Thoracic aorta (tissue), 2 donors: ENCODE results near the gene SNCB. TPM values are rescaled to one million over a fixed set of nuclear protein-coding genes. Genes with fewer than 3 reads are reported as not detected.

Experiments used
- ATAC-seq: fragments of 150-250 bp; one replicate; pipeline ENCODE4 v1.8.0; 2017; ENCODE audit warnings: low read depth; ENCODE audit not compliant: insufficient number of reproducible peaks, low FRiP score
- DNase-seq: peaks from one replicate; pipeline ENCODE4 v3.0.0-alpha.2; 2020; ENCODE audit warnings: low spot score
- H3K27ac ChIP-seq, 2 donors: fragments of 200-600 bp; sonication (generic); 1 replicate in 1 of 2; 2 replicates in 1 of 2; pipeline ENCODE4 v1.5.1; 2016; ENCODE audit warnings: mild to moderate bottlenecking in 2 of 2, moderate library complexity in 2 of 2
- H3K27me3 ChIP-seq: fragments of 200-600 bp; sonication (generic); replicated peaks from 2 replicates; pipeline ENCODE4 v1.6.0; 2016; ENCODE audit warnings: mild to moderate bottlenecking; ENCODE audit not compliant: insufficient read depth
- H3K36me3 ChIP-seq: fragments of 200-600 bp; sonication (generic); one replicate; pipeline ENCODE4 v1.5.1; 2016
- H3K4me1 ChIP-seq, 2 donors: fragments of 200-600 bp; sonication (generic); 1 replicate in 1 of 2; 2 replicates in 1 of 2; pipeline versions ENCODE4 v1.5.1 to v1.6.0; 2016; ENCODE audit warnings: low read depth in 2 of 2, mild to moderate bottlenecking in 1 of 2; ENCODE audit not compliant: control insufficient read depth in 1 of 2
- H3K4me3 ChIP-seq: fragments of 200-600 bp; sonication (generic); 2 replicates; pipeline ENCODE4 v1.5.1; 2016; ENCODE audit warnings: mild to moderate bottlenecking
- H3K9me3 ChIP-seq: fragments of 200-600 bp; sonication (generic); 2 replicates; pipeline ENCODE4 v1.5.1; 2016
- total RNA-seq, 2 donors: library from RNA; depleted of rRNA; stranded (reverse); fragments of >200 nt; gene quantifications; one replicate each; pipeline versions ENCODE4 v1.1.0 to v1.2.3, GENCODE V29; 2016
- TF ChIP-seq, protein P1 (sequence below): fragments of 200-600 bp; sonication (generic); IDR thresholded peaks from one replicate; pipeline ENCODE4 v1.5.1; 2019; ENCODE audit warnings: antibody characterized with exemption

The SNCB gene
- total RNA-seq, 2 donors from 2014 or later, result not detected

DNA sequence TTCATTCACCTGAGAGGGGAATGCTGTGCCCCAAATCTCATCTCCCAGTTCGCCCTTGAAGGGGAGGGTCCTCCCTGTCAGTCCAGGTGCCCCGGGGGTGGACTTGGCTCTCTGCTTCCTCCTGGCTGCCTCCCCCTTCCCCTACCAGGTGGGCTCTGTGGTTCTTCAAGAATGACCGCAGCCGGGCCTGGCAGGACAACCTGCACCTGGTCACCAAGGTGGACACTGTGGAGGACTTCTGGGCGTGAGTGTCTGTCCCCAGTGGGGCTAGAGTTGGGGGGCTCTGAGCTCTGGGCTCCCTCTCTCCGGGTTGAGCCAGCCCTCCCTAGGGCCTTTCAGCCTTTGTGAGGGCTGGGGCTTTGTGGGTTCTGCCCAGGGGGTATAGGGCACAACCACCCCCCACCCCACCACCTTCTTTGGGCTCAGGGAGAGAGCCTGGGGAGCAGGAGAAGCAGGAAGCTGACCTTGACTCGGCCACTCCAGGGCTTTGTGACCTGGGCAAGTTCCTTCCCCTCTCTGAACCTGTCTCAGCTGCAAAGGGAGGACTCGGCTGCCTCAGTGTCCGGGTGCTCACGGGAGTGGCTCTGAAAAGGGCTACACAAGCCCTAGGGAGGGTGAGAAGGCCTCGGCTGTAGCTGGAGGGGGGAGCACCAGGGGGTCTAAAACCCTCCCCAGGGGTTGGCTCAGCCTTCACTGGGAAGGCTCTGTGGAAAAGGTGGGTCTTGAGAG lies 13.3 kb upstream of the SNCB start:
- H3K27me3 ChIP-seq, result no peaks in the 10 kb centered on the region
- H3K27ac ChIP-seq, result no peak overlapping the region
- no peaks in the 10 kb centered on the region for H3K9me3 ChIP-seq
- H3K36me3 ChIP-seq, result no peaks in the 10 kb centered on the region
- no peak for ATAC-seq
- TF ChIP-seq, protein P1, sequence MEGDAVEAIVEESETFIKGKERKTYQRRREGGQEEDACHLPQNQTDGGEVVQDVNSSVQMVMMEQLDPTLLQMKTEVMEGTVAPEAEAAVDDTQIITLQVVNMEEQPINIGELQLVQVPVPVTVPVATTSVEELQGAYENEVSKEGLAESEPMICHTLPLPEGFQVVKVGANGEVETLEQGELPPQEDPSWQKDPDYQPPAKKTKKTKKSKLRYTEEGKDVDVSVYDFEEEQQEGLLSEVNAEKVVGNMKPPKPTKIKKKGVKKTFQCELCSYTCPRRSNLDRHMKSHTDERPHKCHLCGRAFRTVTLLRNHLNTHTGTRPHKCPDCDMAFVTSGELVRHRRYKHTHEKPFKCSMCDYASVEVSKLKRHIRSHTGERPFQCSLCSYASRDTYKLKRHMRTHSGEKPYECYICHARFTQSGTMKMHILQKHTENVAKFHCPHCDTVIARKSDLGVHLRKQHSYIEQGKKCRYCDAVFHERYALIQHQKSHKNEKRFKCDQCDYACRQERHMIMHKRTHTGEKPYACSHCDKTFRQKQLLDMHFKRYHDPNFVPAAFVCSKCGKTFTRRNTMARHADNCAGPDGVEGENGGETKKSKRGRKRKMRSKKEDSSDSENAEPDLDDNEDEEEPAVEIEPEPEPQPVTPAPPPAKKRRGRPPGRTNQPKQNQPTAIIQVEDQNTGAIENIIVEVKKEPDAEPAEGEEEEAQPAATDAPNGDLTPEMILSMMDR, result no peak
- H3K4me1 ChIP-seq, result peaks cover 10 to 16% of the 10 kb centered on the region in 2 donors
- H3K4me3 ChIP-seq, result no peak overlapping the region
- no peak for DNase-seq

DNA sequence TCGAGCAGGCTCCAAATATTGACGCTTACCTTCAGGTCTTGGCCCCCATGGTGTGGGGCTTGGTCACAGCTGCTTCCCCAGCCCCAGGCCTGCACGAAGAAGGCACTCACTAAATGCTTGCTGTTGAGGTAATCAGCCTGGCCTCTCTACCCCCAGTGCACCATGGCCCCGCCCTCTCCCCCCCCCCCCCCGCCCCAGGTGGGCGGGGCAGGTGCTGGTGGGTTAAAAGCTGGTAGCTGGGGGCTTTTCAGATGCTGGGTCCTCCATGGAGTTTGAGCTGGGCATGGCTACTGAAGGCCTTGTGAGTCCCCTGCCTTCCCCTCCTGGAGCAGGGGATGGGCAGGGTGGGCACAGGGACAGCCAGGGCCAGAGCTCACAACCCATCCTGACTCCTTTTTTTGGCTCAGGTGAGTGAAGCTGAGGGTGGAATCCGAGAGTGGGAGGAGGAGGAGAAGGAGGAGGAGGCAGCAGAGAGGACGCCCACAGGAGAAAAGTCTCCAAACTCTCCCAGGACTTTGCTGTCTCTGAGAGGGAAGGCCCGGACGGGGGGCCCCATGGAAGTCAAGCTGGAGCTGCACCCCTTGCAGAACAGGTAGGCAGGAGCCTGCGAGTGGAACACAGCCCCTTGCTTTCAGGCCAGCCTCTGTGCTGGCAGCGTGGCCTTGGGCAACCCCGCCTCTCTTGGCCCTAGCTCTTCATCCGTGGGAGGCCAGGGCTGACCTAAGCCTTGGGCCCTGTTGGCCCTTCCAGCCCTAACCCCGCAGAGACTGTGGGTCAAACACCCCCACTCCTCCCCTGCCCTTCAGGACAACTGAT lies 12.5 kb upstream of the SNCB start:
- DNase-seq (no peak), ATAC-seq (no peak)
- no peaks in the 10 kb centered on the region for H3K9me3 ChIP-seq
- no peaks in the 10 kb centered on the region for H3K36me3 ChIP-seq
- H3K27me3 ChIP-seq, result no peaks in the 10 kb centered on the region
- H3K27ac ChIP-seq, result no peak overlapping the region
- no peak overlapping the region for H3K4me3 ChIP-seq
- TF ChIP-seq, protein P1, result no peak
- peaks cover 2 to 8% of the 10 kb centered on the region in 2 donors for H3K4me1 ChIP-seq

DNA sequence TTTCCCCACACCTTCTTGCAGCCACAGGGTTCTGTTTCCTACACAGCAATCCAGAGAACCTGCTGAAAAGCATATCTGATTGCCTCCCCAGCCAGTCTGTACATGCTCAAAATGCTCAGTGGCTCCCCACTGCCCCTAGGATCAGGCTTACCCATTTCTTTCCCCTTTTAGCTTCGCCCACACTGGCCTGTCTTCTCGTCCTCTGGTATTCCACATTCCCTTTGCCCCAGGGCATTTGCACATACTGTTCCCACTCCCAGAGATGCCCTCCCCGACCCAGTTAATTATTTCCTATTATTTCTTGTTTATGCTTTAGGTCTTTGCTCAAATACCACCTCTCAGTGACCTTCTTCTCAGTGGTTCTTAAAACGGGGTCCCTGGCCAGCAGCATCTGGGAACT lies 10.3 kb upstream of the SNCB start:
- no peak for DNase-seq
- no peaks in the 10 kb centered on the region for H3K9me3 ChIP-seq
- no peaks in the 10 kb centered on the region for H3K27me3 ChIP-seq
- no peaks in the 10 kb centered on the region for H3K36me3 ChIP-seq
- no peak overlapping the region for H3K27ac ChIP-seq
- no peak overlapping the region for H3K4me3 ChIP-seq
- ATAC-seq, result no peak
- no peaks in the 10 kb centered on the region for H3K4me1 ChIP-seq
- TF ChIP-seq, protein P1, result no peak

DNA sequence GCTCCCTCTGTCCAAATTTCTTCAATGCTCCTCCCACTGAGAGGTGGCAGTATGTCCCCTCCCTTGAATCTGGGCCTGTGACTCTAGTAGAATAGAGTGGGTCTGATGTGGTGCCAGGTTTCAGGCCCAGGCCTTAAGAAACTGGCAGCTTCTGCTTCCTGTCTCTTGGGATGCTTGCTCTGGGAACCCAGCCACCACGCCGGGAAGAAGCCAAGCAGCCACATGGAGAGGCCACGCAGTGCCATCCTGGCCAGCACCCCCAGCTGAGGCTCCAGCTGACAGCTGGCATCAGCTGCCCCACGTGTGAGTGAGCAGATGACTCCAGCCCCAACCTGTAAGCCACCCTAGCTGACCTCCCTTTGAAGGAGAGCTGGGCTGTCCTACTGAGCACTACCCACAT lies 9.6 kb upstream of the SNCB start:
- Histone ChIP-seq H3K9me3 (no peaks in the 10 kb centered on the region), H3K36me3 (no peaks in the 10 kb centered on the region), H3K27me3 (no peaks in the 10 kb centered on the region), H3K4me3 (no peak overlapping the region), H3K27ac (no peak overlapping the region), H3K4me1 (no peaks in the 10 kb centered on the region)
- TF ChIP-seq, protein P1, result no peak
- ATAC-seq (no peak), DNase-seq (no peak)

DNA sequence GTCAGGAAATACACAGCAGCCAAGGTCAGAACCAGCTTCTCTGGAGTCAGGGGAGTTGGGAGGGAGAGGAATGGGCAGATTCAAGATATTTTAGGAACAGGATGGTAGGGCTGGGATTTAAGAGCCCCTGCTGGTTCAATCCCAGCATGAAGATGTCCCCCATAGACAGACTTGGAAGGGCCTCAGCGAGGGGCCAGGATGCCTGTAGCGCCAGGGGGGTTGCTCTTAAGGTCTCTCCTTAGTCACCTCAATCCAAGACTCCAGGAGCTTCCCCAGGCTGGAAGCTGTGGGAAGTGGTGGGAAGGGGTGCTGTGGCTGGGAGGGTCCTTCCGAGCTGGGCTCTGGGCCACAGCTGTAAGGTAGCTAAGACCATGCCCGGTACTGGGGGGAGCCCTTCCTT lies 8.9 kb upstream of the SNCB start:
- Histone ChIP-seq H3K9me3 (no peaks in the 10 kb centered on the region), H3K36me3 (no peaks in the 10 kb centered on the region), H3K4me3 (no peak overlapping the region), H3K4me1 (no peaks in the 10 kb centered on the region), H3K27ac (no peak overlapping the region), H3K27me3 (no peaks in the 10 kb centered on the region)
- TF ChIP-seq, protein P1, result no peak
- DNase-seq (no peak), ATAC-seq (no peak)
